Thyroid gland (tissue), 4 donors: ENCODE measurements around the gene CCNC. TPM values are rescaled to one million over a fixed set of nuclear protein-coding genes. Genes with fewer than 3 reads are reported as not detected.

ENCODE experiments used
- DNase-seq, 2 donors: peaks; one replicate each; pipeline ENCODE4 v3.0.0-alpha.2; 2019
- H3K27ac ChIP-seq, 3 donors: fragments of 200-600 bp; sonication (generic); 1 replicate in 2 of 3; 2 replicates in 1 of 3; pipeline ENCODE4 v1.5.1; 2016 to 2019; ENCODE audit warnings: mild to moderate bottlenecking in 1 of 3, moderate library complexity in 1 of 3
- H3K27me3 ChIP-seq: fragments of 200-600 bp; sonication (generic); one replicate; pipeline ENCODE4 v1.5.1; 2019
- H3K36me3 ChIP-seq, 2 donors: fragments of 200-600 bp; sonication (generic); one replicate each; pipeline ENCODE4 v1.5.1; 2016 to 2019
- H3K4me1 ChIP-seq, 2 donors: fragments of 200-600 bp; sonication (generic); one replicate each; pipeline ENCODE4 v1.5.1; 2017 to 2019
- H3K4me3 ChIP-seq, 3 donors: fragments of 200-600 bp; sonication (generic); replicated peaks in 1 of 3; 1 replicate in 2 of 3; 2 replicates in 1 of 3; pipeline ENCODE4 v1.5.1; 2016; ENCODE audit warnings: mild to moderate bottlenecking in 1 of 3
- H3K9me3 ChIP-seq: fragments of 200-600 bp; sonication (generic); one replicate; pipeline ENCODE4 v1.5.1; 2017
- CTCF ChIP-seq, 6 experiments: fragments of 200-600 bp in 3 of 6; fragments of 450-650 bp in 3 of 6; sonication (generic) in 3 of 6; IDR thresholded peaks; one replicate each; pipeline ENCODE4 v1.5.1; 2016 to 2019; ENCODE audit warnings: antibody characterized with exemption in 6 of 6, mild to moderate bottlenecking in 2 of 6, inconsistent platforms in 1 of 6, moderate library complexity in 1 of 6
- POLR2A ChIP-seq, 2 donors: fragments of 450-650 bp; IDR thresholded peaks; one replicate each; pipeline ENCODE4 v1.6.1; 2017; ENCODE audit warnings: antibody characterized with exemption in 2 of 2, mild to moderate bottlenecking in 2 of 2, moderate library complexity in 1 of 2
- WGBS, 2 donors: methylation state at CpG; one replicate each; pipeline ENCODE4 v1.1.5; 2017; 5-methylcytosine and 5-hydroxymethylcytosine counted together
- intact Hi-C: fragments of 100-400 bp; cut with DNase I; formaldehyde crosslinking; loops from one replicate; pipeline ENCODE4 v1.15.1; 2023
- total RNA-seq, 4 donors: library from RNA; depleted of rRNA; stranded (reverse); fragments of >200 nt; gene quantifications; one replicate each; pipeline ENCODE4 v1.2.3, GENCODE V29; 2016

CCNC gene
- total RNA-seq, 4 donors from 2014 or later: 74.2 to 393 (median 92.2) TPM

GRCh38 chr6:99573980-99574617, 5.6 kb upstream of the CCNC start:
- no peak for DNase-seq
- Histone ChIP-seq H3K36me3 (no peaks in the 10 kb centered on the region), H3K27ac (no peak overlapping the region), H3K9me3 (no peaks in the 10 kb centered on the region), H3K4me3 (no peak overlapping the region), H3K4me1 (no peaks in the 10 kb centered on the region), H3K27me3 (no peaks in the 10 kb centered on the region)
- intact Hi-C loops: no loop called here
- WGBS, 2 donors: 93 to 95% methylated on average over 2 of the region's 2 CpGs
- no peak for TF ChIP-seq CTCF (IDR thresholded peaks at IDR 0.05)
- TF ChIP-seq POLR2A (IDR thresholded peaks at IDR 0.05): no peak

GRCh38 chr6:99563056-99563723, 5.3 kb downstream of the CCNC start:
- H3K27me3 ChIP-seq: no peaks in the 10 kb centered on the region
- no peaks in the 10 kb centered on the region for H3K36me3 ChIP-seq
- DNase-seq: no peak
- intact Hi-C loops: no loop called here
- no peak for TF ChIP-seq CTCF (IDR thresholded peaks at IDR 0.05)
- no peak for TF ChIP-seq POLR2A (IDR thresholded peaks at IDR 0.05)
- no peaks in the 10 kb centered on the region for H3K9me3 ChIP-seq
- H3K27ac ChIP-seq: no peak overlapping the region
- H3K4me1 ChIP-seq: peaks cover 9 to 14% of the 10 kb centered on the region in 2 donors
- no peak overlapping the region for H3K4me3 ChIP-seq
- WGBS, 2 donors: 68 to 88% methylated on average over 4 of the region's 4 CpGs

- no peaks in the 10 kb centered on the region for H3K4me1 ChIP-seq
- H3K27ac ChIP-seq: no peak overlapping the region
- intact Hi-C loops: no loop called here
- no peak overlapping the region for H3K4me3 ChIP-seq
- no peaks in the 10 kb centered on the region for H3K9me3 ChIP-seq
- H3K27me3 ChIP-seq: no peaks in the 10 kb centered on the region
- 96 to 97% methylated on average over 4 of the region's 4 CpGs for WGBS, 2 donors
- TF ChIP-seq POLR2A (IDR thresholded peaks at IDR 0.05) (no peak), CTCF (IDR thresholded peaks at IDR 0.05) (no peak)
- DNase-seq: no peak
- peaks cover 5 to 9% of the 10 kb centered on the region in 2 donors for H3K36me3 ChIP-seq
These were observed 7.8 kb downstream of the CCNC start for GRCh38 chr6:99560668-99561067.

- no peak overlapping the region for H3K27ac ChIP-seq
- 86 to 93% methylated on average over 2 of the region's 2 CpGs for WGBS, 2 donors
- no peak overlapping the region for H3K4me3 ChIP-seq
- peaks cover 5 to 9% of the 10 kb centered on the region in 2 donors for H3K36me3 ChIP-seq
- TF ChIP-seq POLR2A (IDR thresholded peaks at IDR 0.05) (no peak), CTCF (IDR thresholded peaks at IDR 0.05) (no peak)
- no peak for DNase-seq
- no peaks in the 10 kb centered on the region for H3K27me3 ChIP-seq
- intact Hi-C loops: no loop called here
- no peaks in the 10 kb centered on the region for H3K4me1 ChIP-seq
- no peaks in the 10 kb centered on the region for H3K9me3 ChIP-seq
These were observed 9.4 kb downstream of the CCNC start for GRCh38 chr6:99559057-99559456.

GRCh38 chr6:99553888-99554287, 14.6 kb downstream of the CCNC start:
- peaks cover 5 to 14% of the 10 kb centered on the region in 2 donors for H3K36me3 ChIP-seq

More at GRCh38 chr6:99553888-99554287, 14.6 kb downstream of the CCNC start:
- intact Hi-C loops: no loop called here
- Histone ChIP-seq H3K4me1 (no peaks in the 10 kb centered on the region), H3K27ac (no peak overlapping the region), H3K4me3 (no peak overlapping the region), H3K9me3 (no peaks in the 10 kb centered on the region), H3K27me3 (no peaks in the 10 kb centered on the region)
- WGBS, 2 donors: 97 to 100% methylated on average over 2 of the region's 2 CpGs
- no peak for TF ChIP-seq CTCF (IDR thresholded peaks at IDR 0.05)
- no peak for DNase-seq
